ENCODE data around the gene TRIO.
A peak's percentile ranks its signal among the peaks of the same experiment; 100 is the strongest.

TRIO gene

GRCh38 chr5:14268738-14269137 lies 125.6 kb downstream of the TRIO start:
- H3K9me3 ChIP-seq (ENCODE audit: insufficient read depth, low read length), result no peaks in the 10 kb centered on the region
- no peak overlapping the region for H3K9ac ChIP-seq (ENCODE audit: low read length)
- H2AFZ ChIP-seq (ENCODE audit: low read depth, low read length, severe bottlenecking), result no peak overlapping the region
- H3K27ac ChIP-seq (ENCODE audit: low read depth, low read length), result no peak overlapping the region
- H3K9me2 ChIP-seq (replicated peaks; ENCODE audit: insufficient read depth, low read length), result no peaks in the 10 kb centered on the region
- H4K20me1 ChIP-seq (ENCODE audit: low read depth, low read length), result peaks cover under 1% of the 10 kb centered on the region; the same call in 1 of the 2 replicates
- H3F3A ChIP-seq (ENCODE audit: insufficient read depth), result no peaks in the 10 kb centered on the region; the same call in 1 of the 2 replicates
- no peak overlapping the region for H3K4me3 ChIP-seq (ENCODE audit: insufficient read depth, low read length, poor library complexity, severe bottlenecking)
- H3K36me3 ChIP-seq (ENCODE audit: low read length), result no peaks in the 10 kb centered on the region
- H3K4me2 ChIP-seq (ENCODE audit: low read depth, low read length, poor library complexity, severe bottlenecking), result no peak overlapping the region
- no peaks in the 10 kb centered on the region for H3K27me3 ChIP-seq (ENCODE audit: low read length)
- H3K79me2 ChIP-seq (ENCODE audit: insufficient read depth, low read length), result peaks cover 11% of the 10 kb centered on the region; the same call in 1 of the 2 replicates
- no peak for TF ChIP-seq CTCF (IDR thresholded peaks at IDR 0.05; ENCODE audit: insufficient read depth, low read length, poor library complexity, severe bottlenecking)
- no peak for TF ChIP-seq EZH2phosphoT487 (conservative IDR thresholded peaks at IDR 0.05; ENCODE audit: low read length)

GRCh38 chr5:14269395-14269794 lies 126.3 kb downstream of the TRIO start:
- H3K79me2 ChIP-seq (ENCODE audit: insufficient read depth, low read length), result peaks cover 11% of the 10 kb centered on the region; the same call in 1 of the 2 replicates
- H3K4me3 ChIP-seq (ENCODE audit: insufficient read depth, low read length, poor library complexity, severe bottlenecking), result no peak overlapping the region
- H3F3A ChIP-seq (ENCODE audit: insufficient read depth), result no peaks in the 10 kb centered on the region; the same call in 1 of the 2 replicates

GRCh38 chr5:14270209-14270702 lies 127.1 kb downstream of the TRIO start:
- Histone ChIP-seq H3K27me3 (ENCODE audit: low read length) (no peaks in the 10 kb centered on the region), H3F3A (ENCODE audit: insufficient read depth) (no peaks in the 10 kb centered on the region), H3K9me3 (ENCODE audit: insufficient read depth, low read length) (no peaks in the 10 kb centered on the region), H3K79me2 (ENCODE audit: insufficient read depth, low read length) (peaks cover 11% of the 10 kb centered on the region; the same call in 1 of the 2 replicates), H3K4me2 (ENCODE audit: low read depth, low read length, poor library complexity, severe bottlenecking) (no peak overlapping the region), H3K27ac (ENCODE audit: low read depth, low read length) (no peak overlapping the region), H3K9me2 (replicated peaks; ENCODE audit: insufficient read depth, low read length) (no peaks in the 10 kb centered on the region), H3K4me3 (ENCODE audit: insufficient read depth, low read length, poor library complexity, severe bottlenecking) (no peak overlapping the region), H3K9ac (ENCODE audit: low read length) (no peak overlapping the region), H2AFZ (ENCODE audit: low read depth, low read length, severe bottlenecking) (no peak overlapping the region), H3K36me3 (ENCODE audit: low read length) (no peaks in the 10 kb centered on the region), H4K20me1 (ENCODE audit: low read depth, low read length) (no peaks in the 10 kb centered on the region; the same call in 1 of the 2 replicates)
- TF ChIP-seq EZH2phosphoT487 (conservative IDR thresholded peaks at IDR 0.05; ENCODE audit: low read length) (no peak), CTCF (IDR thresholded peaks at IDR 0.05; ENCODE audit: insufficient read depth, low read length, poor library complexity, severe bottlenecking) (peak; percentile 73)

More at GRCh38 chr5:14269395-14269794, 126.3 kb downstream of the TRIO start:
- Histone ChIP-seq H3K36me3 (ENCODE audit: low read length) (no peaks in the 10 kb centered on the region), H3K9me2 (replicated peaks; ENCODE audit: insufficient read depth, low read length) (no peaks in the 10 kb centered on the region), H3K9me3 (ENCODE audit: insufficient read depth, low read length) (no peaks in the 10 kb centered on the region), H2AFZ (ENCODE audit: low read depth, low read length, severe bottlenecking) (no peak overlapping the region), H4K20me1 (ENCODE audit: low read depth, low read length) (no peaks in the 10 kb centered on the region; the same call in 1 of the 2 replicates), H3K27me3 (ENCODE audit: low read length) (no peaks in the 10 kb centered on the region), H3K4me2 (ENCODE audit: low read depth, low read length, poor library complexity, severe bottlenecking) (no peak overlapping the region), H3K9ac (ENCODE audit: low read length) (no peak overlapping the region), H3K27ac (ENCODE audit: low read depth, low read length) (no peak overlapping the region)
- TF ChIP-seq CTCF (IDR thresholded peaks at IDR 0.05; ENCODE audit: insufficient read depth, low read length, poor library complexity, severe bottlenecking), result no peak
- no peak for TF ChIP-seq EZH2phosphoT487 (conservative IDR thresholded peaks at IDR 0.05; ENCODE audit: low read length)
